COLO668 (cell line): ENCODE data around the gene PPRC1.
A peak's percentile ranks its signal among the peaks of the same experiment; 100 is the strongest.

Experiments used
- DNase-seq: peaks from one replicate; lab custom pipeline; 2025; ENCODE audit not compliant: unreplicated experiment; lab: John Stamatoyannopoulos, UW

Gene PPRC1

GRCh38 chr10:102117391-102118159, 15.3 kb upstream of the PPRC1 start:
- peak; percentile 82 for DNase-seq

DNA sequence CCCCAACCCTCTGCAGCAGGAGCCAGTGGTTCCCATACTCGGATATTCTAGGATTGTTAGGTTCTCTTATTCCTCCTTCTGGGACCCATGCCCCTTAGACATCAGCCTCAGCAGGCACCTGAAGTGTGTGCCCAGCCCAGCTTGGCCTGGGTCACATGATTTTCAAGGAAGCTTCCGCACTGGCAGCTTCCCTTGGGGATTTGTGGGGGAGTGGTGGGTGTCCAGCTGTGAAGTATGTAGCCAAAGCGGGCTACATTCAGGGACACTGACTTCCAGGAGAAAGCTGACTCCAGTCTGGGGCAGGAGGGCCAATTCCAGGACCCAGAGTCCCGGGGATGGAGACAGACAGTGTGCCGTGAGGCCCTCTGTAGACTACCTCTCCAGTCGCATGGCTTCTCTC, 14.0 kb upstream of the PPRC1 start:
- DNase-seq = peak; percentile 16

- peak; percentile 14 for DNase-seq
Measured at GRCh38 chr10:102119417-102120141, 13.3 kb upstream of the PPRC1 start.

DNA sequence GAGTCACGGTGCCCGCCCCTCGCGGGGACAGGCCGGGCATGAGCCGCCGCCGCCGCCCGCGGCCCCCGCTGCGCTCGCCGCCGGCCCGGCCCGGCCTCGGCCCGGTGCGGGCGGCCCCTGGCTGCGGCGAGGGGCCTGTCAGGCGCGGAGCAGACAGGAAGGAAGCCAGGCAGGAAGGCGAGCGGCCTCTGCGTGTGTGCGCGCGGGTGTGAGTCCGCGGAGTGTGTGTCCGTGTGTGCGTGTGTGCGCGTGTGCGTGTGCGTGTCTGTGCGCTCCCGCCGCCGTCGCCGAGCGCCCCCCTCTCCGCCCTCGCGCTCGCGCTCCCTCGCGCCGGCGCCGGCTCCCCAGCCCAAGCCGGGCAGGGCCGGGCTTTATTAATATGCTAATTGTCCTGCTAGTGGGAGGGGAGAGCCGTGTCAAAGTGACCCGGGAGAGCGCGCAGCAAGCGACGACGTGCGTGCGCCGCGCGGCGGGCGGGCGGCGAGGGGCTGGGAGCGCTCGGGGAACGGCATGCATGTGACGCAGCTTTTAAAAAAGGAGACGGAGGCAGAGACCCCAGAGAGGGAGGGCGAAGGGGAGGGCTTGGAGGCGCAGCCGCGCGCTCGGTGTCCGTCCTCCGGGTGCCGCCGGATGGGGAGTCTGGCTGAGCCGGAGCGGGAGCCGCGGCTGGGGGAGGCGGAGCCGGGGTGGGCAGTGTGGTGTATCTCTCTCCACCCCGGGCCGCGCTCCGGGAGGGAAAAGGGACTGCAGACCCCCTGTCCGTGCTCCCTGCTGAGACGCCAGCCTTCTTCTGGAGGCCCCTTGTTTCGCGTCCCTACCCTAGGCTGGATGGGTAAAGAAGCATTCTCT, 12.5 kb upstream of the PPRC1 start, which contains the start of gene LDB1:
Gene LDB1, minus strand, starts transcription at position 227 of the 849 bp plus-strand sequence. CDS start 258 bp downstream, outside the sequence.
- DNase-seq = peak; percentile 78

DNA sequence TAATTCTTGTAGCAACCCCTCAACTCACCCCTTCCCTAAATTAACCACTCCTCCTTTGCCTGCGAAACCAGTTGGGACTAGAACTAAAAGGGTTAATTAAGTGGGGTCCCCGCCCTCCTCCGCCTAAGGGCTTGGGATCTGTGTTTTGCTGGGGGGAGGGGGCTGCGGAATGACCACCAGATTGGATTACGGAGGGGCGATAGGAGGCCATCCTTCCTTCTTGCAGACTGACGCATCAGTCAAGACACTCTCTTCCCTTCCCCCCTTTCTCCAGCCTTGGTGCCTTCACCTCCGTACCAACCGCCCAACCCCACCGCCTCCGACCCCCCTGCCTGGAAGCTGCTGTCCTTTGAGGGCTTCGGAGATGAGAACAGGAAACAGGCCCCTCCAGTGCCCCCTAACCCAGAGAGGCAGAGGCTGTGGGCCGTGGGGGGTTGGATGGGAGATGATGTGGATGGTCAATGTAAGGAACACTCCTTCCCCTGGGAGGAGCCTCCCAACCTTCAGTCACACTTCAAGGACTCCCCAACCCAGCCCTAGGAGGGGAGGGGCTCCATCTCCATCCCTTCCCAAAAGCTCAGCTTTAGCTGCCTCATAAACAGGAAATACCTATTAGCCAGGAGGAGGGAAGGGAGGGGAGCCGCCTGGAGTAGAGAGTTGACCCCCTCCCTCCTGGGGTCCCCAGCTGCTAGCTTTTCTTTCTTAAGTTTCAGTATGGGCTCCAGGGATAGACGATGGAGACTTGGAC, 11.7 kb upstream of the PPRC1 start:
- no peak for DNase-seq

- DNase-seq = no peak
Measured at GRCh38 chr10:102121739-102122372, 11.0 kb upstream of the PPRC1 start.

- DNase-seq = no peak
Measured at GRCh38 chr10:102122450-102122849, 10.4 kb upstream of the PPRC1 start.

DNA sequence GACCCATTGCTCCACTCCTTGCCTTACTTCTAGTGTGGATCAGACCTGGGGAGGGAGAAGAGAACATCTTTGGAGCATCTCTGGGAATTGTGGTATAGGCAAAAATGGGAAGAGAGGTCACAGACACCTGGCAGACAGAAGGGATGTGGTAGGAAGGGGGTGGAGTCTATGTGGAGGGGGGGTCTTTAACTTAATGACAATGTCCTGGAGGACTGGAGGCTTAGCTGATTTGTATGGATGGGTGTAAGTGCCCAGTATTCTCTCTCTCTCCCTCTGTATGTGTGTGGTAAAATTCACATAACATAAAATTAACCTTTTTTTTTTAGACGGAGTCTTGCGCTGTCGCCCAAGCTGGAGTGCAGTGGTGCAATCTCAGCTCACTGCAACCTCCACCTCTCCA, 9.6 kb upstream of the PPRC1 start:
- DNase-seq = no peak

GRCh38 chr10:102131286-102132170, 1.3 kb upstream of the PPRC1 start:
- peak; percentile 26 for DNase-seq

DNA sequence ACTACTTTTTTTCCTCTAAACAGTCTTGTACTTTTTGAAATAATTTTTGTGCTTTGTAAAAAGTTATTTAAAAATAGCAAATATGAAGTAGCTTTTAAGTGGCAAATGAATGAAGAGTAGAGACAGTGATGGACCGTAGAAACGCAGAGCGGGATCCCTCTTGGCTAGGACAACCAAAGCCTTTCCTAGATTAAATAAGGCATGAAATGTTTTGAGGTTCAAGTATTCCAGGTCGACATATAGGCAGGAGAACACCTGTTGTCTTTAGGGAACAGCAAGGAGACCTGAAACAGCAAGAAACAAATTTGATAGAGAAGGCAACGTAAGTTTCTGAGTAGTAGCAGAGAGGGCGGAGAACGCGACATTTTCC, 662 bp upstream of the PPRC1 start:
- no peak for DNase-seq

- peak; percentile 56 for DNase-seq
Measured at GRCh38 chr10:102133373-102134195, 744 bp downstream of the PPRC1 start.

GRCh38 chr10:102134416-102134815, 1.6 kb downstream of the PPRC1 start:
- no peak for DNase-seq

GRCh38 chr10:102135956-102136526, 3.2 kb downstream of the PPRC1 start:
- DNase-seq = peak; percentile 26

DNA sequence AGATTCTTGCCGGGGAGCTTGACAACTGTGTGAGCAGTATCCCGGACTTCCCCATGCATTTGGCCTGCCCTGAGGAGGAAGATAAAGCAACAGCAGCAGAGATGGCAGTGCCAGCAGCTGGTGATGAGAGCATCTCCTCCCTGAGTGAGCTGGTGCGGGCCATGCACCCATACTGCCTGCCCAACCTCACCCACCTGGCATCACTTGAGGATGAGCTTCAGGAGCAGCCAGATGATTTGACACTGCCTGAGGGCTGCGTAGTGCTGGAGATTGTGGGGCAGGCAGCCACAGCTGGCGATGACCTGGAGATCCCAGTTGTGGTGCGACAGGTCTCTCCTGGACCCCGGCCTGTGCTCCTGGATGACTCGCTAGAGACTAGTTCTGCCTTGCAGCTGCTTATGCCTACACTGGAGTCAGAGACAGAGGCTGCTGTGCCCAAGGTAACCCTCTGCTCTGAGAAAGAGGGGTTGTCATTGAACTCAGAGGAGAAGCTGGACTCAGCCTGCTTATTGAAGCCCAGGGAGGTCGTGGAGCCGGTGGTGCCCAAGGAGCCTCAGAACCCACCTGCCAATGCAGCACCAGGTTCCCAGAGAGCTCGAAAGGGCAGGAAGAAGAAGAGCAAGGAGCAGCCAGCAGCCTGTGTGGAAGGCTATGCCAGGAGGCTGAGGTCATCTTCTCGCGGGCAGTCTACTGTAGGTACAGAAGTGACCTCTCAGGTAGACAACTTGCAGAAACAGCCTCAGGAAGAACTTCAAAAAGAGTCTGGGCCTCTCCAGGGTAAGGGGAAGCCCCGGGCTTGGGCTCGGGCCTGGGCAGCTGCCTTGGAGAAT, 6.7 kb downstream of the PPRC1 start:
- no peak for DNase-seq

DNA sequence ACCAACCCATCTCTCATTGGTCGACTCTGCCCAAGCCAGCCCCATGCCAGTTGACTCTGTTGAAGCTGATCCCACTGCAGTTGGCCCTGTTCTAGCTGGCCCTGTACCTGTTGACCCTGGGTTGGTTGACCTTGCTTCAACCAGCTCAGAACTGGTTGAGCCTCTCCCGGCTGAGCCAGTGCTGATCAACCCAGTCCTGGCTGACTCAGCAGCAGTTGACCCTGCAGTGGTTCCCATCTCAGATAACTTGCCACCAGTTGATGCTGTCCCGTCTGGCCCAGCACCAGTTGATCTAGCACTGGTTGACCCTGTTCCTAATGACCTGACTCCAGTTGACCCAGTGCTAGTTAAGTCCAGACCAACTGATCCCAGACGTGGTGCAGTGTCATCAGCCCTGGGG, 7.4 kb downstream of the PPRC1 start:
- DNase-seq = no peak

DNA sequence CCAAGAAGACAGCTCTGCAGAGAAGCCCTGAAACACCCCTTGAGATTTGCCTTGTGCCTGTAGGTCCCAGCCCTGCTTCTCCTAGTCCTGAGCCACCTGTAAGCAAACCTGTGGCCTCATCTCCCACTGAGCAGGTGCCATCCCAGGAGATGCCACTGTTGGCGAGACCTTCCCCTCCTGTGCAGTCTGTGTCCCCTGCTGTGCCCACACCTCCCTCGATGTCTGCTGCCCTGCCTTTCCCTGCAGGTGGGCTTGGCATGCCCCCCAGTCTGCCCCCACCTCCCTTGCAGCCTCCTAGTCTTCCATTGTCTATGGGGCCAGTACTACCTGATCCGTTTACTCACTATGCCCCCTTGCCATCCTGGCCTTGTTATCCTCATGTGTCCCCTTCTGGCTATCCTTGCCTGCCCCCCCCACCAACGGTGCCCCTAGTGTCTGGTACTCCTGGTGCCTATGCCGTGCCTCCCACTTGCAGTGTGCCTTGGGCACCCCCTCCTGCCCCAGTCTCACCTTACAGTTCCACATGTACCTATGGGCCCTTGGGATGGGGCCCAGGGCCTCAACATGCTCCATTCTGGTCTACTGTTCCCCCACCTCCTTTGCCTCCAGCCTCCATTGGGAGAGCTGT, 8.2 kb downstream of the PPRC1 start:
- DNase-seq = no peak

DNA sequence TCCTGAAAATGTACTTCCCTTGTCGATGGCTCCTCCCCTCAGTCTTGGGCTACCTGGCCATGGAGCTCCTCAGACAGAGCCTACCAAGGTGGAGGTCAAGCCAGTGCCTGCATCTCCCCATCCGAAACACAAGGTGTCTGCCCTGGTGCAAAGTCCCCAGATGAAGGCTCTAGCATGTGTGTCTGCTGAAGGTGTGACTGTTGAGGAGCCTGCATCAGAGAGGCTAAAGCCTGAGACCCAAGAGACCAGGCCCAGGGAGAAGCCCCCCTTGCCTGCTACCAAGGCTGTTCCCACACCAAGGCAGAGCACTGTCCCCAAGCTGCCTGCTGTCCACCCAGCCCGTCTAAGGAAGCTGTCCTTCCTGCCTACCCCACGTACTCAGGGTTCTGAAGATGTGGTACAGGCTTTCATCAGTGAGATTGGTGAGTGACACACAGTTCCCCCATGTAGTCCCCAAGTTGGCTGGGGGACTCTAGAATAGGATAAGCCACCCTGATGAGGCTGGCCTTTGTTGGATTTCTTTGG, 8.8 kb downstream of the PPRC1 start:
- DNase-seq = no peak
